ENCODE data around the gene GIPC1. TPM values are rescaled to one million over a fixed set of nuclear protein-coding genes. Genes with fewer than 3 reads are reported as not detected.

GIPC1 gene
- total and polyA plus RNA-seq, 9 of the 15 experiments (the other 6 are each of a cell fraction or from before 2014, with no cell fraction given), result 0.49 to 54.7 (median 24.8) TPM

DNA sequence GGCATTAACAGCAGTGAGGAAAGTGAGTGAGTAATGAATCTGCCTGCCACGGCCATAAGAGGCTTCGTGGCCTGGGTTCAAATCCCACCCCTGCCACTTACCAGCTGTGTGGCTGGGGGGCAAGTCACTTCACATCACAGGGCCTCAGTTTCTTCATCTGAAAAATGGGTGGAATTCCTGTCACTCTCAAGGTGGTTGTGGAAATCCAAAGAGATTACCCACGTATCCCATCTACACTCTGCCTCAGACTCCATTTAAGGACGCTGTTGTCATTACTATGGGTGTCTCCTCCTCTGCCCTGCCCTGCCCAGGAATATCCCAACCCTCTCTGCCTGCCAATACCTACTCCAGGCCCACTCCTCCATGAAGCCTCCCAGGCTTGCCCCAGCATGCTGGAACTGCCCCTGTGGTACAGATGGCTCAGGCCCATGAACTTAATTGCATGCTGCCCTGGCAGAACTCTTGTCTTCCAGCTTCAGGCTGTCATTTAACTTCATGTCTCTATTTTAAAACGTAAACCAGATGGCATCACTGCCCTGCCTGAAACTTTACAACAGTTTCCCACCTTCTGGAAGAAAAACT lies 3.1 kb downstream of the GIPC1 start (continued):
- TF ChIP-seq, protein P1, sequence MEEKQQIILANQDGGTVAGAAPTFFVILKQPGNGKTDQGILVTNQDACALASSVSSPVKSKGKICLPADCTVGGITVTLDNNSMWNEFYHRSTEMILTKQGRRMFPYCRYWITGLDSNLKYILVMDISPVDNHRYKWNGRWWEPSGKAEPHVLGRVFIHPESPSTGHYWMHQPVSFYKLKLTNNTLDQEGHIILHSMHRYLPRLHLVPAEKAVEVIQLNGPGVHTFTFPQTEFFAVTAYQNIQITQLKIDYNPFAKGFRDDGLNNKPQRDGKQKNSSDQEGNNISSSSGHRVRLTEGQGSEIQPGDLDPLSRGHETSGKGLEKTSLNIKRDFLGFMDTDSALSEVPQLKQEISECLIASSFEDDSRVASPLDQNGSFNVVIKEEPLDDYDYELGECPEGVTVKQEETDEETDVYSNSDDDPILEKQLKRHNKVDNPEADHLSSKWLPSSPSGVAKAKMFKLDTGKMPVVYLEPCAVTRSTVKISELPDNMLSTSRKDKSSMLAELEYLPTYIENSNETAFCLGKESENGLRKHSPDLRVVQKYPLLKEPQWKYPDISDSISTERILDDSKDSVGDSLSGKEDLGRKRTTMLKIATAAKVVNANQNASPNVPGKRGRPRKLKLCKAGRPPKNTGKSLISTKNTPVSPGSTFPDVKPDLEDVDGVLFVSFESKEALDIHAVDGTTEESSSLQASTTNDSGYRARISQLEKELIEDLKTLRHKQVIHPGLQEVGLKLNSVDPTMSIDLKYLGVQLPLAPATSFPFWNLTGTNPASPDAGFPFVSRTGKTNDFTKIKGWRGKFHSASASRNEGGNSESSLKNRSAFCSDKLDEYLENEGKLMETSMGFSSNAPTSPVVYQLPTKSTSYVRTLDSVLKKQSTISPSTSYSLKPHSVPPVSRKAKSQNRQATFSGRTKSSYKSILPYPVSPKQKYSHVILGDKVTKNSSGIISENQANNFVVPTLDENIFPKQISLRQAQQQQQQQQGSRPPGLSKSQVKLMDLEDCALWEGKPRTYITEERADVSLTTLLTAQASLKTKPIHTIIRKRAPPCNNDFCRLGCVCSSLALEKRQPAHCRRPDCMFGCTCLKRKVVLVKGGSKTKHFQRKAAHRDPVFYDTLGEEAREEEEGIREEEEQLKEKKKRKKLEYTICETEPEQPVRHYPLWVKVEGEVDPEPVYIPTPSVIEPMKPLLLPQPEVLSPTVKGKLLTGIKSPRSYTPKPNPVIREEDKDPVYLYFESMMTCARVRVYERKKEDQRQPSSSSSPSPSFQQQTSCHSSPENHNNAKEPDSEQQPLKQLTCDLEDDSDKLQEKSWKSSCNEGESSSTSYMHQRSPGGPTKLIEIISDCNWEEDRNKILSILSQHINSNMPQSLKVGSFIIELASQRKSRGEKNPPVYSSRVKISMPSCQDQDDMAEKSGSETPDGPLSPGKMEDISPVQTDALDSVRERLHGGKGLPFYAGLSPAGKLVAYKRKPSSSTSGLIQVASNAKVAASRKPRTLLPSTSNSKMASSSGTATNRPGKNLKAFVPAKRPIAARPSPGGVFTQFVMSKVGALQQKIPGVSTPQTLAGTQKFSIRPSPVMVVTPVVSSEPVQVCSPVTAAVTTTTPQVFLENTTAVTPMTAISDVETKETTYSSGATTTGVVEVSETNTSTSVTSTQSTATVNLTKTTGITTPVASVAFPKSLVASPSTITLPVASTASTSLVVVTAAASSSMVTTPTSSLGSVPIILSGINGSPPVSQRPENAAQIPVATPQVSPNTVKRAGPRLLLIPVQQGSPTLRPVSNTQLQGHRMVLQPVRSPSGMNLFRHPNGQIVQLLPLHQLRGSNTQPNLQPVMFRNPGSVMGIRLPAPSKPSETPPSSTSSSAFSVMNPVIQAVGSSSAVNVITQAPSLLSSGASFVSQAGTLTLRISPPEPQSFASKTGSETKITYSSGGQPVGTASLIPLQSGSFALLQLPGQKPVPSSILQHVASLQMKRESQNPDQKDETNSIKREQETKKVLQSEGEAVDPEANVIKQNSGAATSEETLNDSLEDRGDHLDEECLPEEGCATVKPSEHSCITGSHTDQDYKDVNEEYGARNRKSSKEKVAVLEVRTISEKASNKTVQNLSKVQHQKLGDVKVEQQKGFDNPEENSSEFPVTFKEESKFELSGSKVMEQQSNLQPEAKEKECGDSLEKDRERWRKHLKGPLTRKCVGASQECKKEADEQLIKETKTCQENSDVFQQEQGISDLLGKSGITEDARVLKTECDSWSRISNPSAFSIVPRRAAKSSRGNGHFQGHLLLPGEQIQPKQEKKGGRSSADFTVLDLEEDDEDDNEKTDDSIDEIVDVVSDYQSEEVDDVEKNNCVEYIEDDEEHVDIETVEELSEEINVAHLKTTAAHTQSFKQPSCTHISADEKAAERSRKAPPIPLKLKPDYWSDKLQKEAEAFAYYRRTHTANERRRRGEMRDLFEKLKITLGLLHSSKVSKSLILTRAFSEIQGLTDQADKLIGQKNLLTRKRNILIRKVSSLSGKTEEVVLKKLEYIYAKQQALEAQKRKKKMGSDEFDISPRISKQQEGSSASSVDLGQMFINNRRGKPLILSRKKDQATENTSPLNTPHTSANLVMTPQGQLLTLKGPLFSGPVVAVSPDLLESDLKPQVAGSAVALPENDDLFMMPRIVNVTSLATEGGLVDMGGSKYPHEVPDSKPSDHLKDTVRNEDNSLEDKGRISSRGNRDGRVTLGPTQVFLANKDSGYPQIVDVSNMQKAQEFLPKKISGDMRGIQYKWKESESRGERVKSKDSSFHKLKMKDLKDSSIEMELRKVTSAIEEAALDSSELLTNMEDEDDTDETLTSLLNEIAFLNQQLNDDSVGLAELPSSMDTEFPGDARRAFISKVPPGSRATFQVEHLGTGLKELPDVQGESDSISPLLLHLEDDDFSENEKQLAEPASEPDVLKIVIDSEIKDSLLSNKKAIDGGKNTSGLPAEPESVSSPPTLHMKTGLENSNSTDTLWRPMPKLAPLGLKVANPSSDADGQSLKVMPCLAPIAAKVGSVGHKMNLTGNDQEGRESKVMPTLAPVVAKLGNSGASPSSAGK (IDR thresholded peaks at IDR 0.05), result no peak
- no peak for TF ChIP-seq ZNF639 (CRISPR knock-in tag; conservative IDR thresholded peaks at IDR 0.05 in 1 of 2, IDR thresholded peaks at IDR 0.05 in 1 of 2)
- no peak for TF ChIP-seq GATA2 (CRISPR knock-in tag; IDR thresholded peaks at IDR 0.05)
- no peak for TF ChIP-seq EWSR1 (IDR thresholded peaks at IDR 0.05; ENCODE audit: borderline replicate concordance, low read depth, partially characterized antibody)
- no peak for TF ChIP-seq ZNF347 (CRISPR knock-in tag; IDR thresholded peaks at IDR 0.05; ENCODE audit: low read depth)
- no peak for TF ChIP-seq ZNF140 (CRISPR knock-in tag; IDR thresholded peaks at IDR 0.05)
- TF ChIP-seq ZBTB7A (IDR thresholded peaks at IDR 0.05; ENCODE audit: borderline replicate concordance, control insufficient read depth, low read depth, low read length), result no peak
- TF ChIP-seq HDGF (IDR thresholded peaks at IDR 0.05), result no peak
- TF ChIP-seq, protein P2, sequence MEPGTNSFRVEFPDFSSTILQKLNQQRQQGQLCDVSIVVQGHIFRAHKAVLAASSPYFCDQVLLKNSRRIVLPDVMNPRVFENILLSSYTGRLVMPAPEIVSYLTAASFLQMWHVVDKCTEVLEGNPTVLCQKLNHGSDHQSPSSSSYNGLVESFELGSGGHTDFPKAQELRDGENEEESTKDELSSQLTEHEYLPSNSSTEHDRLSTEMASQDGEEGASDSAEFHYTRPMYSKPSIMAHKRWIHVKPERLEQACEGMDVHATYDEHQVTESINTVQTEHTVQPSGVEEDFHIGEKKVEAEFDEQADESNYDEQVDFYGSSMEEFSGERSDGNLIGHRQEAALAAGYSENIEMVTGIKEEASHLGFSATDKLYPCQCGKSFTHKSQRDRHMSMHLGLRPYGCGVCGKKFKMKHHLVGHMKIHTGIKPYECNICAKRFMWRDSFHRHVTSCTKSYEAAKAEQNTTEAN (CRISPR knock-in tag; IDR thresholded peaks at IDR 0.05), result no peak
- TF ChIP-seq FOXP4 (CRISPR knock-in tag; IDR thresholded peaks at IDR 0.05; ENCODE audit: borderline replicate concordance), result no peak

Data from K562 (cell line).